Tibial nerve (tissue), 4 donors: ENCODE results near the gene ASGR2.
"Not testable (repeated sequence)": the region's sequence is repeated elsewhere in the genome, so short reads cannot be mapped to it uniquely, and the experiment has no call there.

Source experiments
- CTCF ChIP-seq, 5 experiments: fragments of 200-600 bp in 3 of 5; fragments of 450-650 bp in 2 of 5; sonication (generic) in 3 of 5; IDR thresholded peaks; one replicate each; pipeline ENCODE4 v1.5.1; 2016 to 2019; ENCODE audit warnings: antibody characterized with exemption in 5 of 5, mild to moderate bottlenecking in 3 of 5, moderate library complexity in 2 of 5
- EP300 ChIP-seq, 2 donors: sonication (generic); formaldehyde crosslinking; IDR thresholded peaks; one replicate each; pipeline ENCODE4 v1.6.1; 2017; ENCODE audit warnings: antibody characterized with exemption in 2 of 2, mild to moderate bottlenecking in 1 of 2
- POLR2A ChIP-seq, 2 donors: fragments of 450-650 bp; IDR thresholded peaks; one replicate each; pipeline ENCODE4 v1.6.1; 2017; ENCODE audit warnings: antibody characterized with exemption in 2 of 2, mild to moderate bottlenecking in 2 of 2, moderate library complexity in 2 of 2

GRCh38 chr17:7127501-7127900, 12.9 kb upstream of the ASGR2 start:
- TF ChIP-seq CTCF, POLR2A, EP300 (IDR thresholded peaks at IDR 0.05): not testable (repeated sequence)
